ENCODE data around the gene CCDC57.

- no peak for TF ChIP-seq EZH2phosphoT487 (IDR thresholded peaks at IDR 0.05; ENCODE audit: insufficient read depth, low read depth)
- no peak for TF ChIP-seq EZH2 (IDR thresholded peaks at IDR 0.05; ENCODE audit: insufficient read depth, poor library complexity, severe bottlenecking)
These were observed 11.7 kb downstream of the CCDC57 start for GRCh38 chr17:82200743-82201497.
